Uterus (tissue), 2 donors: ENCODE results near the gene SPEG.

Source experiments
- CTCF ChIP-seq, 4 experiments: fragments of 200-600 bp in 2 of 4; fragments of 450-650 bp in 2 of 4; sonication (generic) in 2 of 4; IDR thresholded peaks; one replicate each; pipeline ENCODE4 v1.5.1; 2016 to 2019; ENCODE audit warnings: antibody characterized with exemption in 4 of 4, mild to moderate bottlenecking in 2 of 4, moderate library complexity in 1 of 4
- POLR2A ChIP-seq, 2 donors: fragments of 450-650 bp; IDR thresholded peaks; one replicate each; pipeline ENCODE4 v1.6.1; 2016; ENCODE audit warnings: antibody characterized with exemption in 2 of 2, mild to moderate bottlenecking in 1 of 2, moderate library complexity in 1 of 2

GRCh38 chr2:219531639-219532377 is 97.2 kb downstream of the SPEG start:
- TF ChIP-seq CTCF (IDR thresholded peaks at IDR 0.05): no peak
- TF ChIP-seq POLR2A (IDR thresholded peaks at IDR 0.05): no peak
